CD4-positive, alpha-beta T cell treated with Interferon alpha-2 for 1 hour (primary cell): ENCODE results near the gene HSD11B2.
A peak's percentile ranks its signal among the peaks of the same experiment; 100 is the strongest.

Experiments used
- DNase-seq, 2 donors: peaks; one replicate each; pipeline ENCODE4 v3.0.0-alpha.2; 2020 to 2022

Gene HSD11B2

DNA sequence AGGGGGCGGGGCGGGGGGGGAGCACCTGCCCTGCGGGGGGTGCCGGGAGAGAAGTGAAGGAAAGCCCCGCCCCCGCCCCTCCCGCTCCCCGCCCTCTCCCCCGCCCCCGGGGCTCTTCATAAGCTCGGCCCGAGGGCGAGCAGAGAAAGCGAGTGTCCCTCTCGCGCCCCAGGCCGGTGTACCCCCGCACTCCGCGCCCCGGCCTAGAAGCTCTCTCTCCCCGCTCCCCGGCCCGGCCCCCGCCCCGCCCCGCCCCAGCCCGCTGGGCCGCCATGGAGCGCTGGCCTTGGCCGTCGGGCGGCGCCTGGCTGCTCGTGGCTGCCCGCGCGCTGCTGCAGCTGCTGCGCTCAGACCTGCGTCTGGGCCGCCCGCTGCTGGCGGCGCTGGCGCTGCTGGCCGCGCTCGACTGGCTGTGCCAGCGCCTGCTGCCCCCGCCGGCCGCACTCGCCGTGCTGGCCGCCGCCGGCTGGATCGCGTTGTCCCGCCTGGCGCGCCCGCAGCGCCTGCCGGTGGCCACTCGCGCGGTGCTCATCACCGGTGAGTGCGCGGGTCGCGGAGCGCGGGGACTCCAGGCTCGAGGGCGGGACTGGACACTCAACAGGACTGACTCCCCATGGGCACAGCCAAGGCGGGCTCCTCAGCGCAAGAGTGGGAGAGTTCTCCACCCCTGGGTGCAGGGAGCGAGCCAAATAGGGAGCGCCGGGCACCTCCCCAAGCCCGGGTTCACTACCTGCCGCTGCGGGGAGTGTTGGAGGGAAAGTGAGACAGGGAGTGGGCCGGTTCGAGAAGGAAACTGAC lies at the start of gene HSD11B2:
Gene HSD11B2 (plus strand): TSS at position 145 of the 798 bp plus-strand sequence. CDS start 128 bp downstream, at position 273.
- DNase-seq, result peak in 1 of 2 donors; percentile 30

DNA sequence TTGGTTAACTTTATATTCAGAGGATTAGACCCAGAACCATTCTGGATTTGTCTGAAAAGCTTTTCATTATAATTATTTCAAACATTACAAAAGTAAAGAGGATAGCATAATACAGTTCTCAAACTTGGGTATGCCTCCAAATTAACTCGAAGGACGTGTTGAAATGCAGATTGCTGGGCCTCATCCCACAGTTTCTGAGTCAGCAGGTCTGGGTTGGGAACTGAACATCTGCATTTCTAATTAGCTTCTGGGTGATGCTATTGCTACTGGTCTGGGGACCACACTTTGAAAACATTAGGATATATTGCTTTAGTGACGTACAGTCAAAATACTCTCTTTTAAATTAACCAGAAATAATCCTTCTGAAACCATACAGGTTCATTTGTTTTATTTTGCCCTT lies 47.6 kb upstream of the HSD11B2 start:
- DNase-seq, result no peak

DNA sequence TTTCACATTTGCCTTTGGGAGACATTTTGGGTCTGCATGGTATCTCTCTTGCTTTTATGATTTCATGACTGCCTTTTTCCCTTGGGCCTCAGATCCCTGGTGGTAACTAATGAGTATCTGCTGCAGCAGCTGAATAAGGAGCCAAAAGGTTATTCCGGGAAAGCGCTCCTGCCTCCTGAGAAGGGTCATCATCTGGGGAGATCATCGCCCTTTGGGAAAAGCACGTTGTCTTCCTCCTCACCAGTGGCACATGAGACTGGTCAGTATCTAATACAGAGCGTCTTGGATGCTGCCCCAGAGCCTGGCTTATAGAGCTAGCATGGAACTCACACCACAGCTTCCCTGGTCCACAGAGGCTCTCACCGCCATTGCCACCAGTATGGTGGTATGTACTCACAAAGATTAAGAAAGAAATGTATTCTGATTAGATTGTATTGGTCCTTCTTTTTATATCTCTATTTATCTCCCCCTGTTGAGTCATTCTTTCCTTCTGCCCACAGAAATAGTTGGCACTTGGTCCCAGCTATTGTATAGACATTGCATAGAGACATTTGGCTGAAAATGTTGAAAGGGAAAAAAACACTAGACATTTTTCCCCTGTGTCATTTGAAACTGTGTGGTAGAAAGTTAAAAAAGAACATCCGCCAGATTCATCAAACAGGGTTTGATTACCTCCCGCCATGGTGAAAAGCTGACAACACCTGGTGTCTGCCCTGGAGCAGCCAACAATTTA lies 46.0 kb upstream of the HSD11B2 start:
- no peak for DNase-seq

DNA sequence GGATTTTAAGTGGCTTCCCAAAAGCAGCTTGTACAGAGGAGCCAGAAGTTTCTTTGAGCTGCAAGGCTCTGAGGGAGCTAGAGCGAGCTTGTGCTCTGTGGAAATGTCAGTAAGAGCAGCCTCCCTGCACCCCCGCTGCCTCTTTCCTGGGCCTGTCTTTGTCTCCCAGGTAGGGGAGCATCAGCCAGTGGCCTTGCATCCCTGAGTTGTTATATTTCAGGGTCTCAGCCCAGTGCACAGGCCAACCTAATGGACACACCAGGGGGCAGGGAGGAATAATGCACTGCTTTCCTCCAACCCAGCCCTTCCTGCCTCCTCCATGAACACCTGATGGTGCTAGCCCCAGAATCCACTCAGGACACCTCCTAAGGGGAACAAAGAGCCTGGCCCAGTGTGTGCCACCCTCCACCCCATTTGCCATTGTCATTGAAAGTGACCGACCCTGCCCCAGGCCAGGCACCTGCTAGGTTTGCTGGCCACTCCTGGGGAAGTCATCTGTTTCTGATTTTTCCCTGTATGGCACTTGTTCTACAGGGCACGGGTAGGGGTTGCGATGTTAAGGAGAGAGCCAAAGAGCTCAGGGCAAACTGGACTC lies 44.0 kb upstream of the HSD11B2 start:
- no peak for DNase-seq

DNA sequence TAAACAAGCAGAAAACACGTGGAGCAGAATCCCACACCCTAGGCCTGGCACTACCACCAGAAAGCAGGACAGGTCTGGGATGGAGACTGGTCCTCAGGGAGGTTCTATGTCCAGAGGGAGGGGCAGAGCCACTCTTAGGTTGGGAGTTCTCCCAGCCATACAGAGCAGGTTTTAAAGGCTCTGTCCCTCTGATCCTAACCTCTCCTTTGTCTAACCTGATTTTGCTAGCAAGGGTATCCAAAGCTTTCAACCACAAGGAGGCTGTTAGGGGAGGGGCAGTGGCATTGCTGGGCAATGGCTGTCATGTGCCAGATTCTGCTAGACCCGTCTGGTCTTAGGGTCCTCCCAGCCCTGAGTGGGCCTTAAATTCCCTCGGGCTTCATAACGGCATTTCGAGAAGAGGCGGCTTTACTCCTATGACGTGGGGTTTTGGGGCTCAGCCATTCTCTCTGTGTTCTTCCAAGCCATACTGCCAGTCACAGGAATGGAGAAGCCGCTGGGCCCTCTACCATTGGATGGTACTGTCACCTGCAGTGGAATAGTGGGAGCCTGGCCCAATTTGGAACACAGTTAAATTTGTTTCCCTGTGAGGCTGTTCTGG lies 43.3 kb upstream of the HSD11B2 start:
- DNase-seq, result no peak

DNA sequence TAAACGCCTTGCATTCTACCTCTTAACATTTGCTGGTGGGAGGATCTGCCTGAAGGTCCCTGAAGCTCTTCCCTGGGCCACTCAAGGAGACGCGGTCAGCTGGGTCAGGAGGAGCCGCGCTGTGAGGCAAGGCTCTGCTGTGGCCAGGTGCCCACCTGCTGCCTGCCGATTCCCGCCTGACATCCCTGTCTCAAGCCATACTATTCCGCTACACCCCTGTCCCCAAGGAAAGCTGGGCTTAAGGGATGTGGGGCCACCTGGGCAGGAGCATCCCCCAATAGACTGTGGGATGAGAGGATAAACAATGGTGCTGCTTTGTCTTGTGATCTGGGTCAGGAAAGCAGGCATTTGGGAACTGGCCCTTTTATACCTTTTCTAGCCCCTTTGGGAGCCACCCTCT lies 42.7 kb upstream of the HSD11B2 start:
- DNase-seq, result no peak

DNA sequence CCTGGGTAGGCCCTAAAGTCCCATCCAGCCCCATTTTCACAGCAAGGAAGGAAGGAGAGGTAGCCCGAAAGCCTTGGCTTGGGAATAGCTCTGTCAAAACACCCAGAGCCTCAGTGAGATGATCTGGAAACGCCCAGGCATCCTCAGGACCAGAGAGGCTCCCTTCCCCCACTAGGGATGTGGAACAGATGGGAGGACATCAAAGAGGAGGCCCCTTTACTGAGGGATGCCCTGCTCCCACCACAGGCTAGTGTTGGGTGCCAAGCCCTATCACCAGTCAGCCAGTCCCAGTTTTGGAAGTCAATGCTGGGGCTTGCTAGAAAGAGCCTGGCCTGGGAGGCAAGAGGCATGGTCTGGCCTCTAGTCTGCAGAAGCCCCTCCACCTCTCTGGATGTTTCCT lies 42.3 kb upstream of the HSD11B2 start:
- DNase-seq, result no peak

DNA sequence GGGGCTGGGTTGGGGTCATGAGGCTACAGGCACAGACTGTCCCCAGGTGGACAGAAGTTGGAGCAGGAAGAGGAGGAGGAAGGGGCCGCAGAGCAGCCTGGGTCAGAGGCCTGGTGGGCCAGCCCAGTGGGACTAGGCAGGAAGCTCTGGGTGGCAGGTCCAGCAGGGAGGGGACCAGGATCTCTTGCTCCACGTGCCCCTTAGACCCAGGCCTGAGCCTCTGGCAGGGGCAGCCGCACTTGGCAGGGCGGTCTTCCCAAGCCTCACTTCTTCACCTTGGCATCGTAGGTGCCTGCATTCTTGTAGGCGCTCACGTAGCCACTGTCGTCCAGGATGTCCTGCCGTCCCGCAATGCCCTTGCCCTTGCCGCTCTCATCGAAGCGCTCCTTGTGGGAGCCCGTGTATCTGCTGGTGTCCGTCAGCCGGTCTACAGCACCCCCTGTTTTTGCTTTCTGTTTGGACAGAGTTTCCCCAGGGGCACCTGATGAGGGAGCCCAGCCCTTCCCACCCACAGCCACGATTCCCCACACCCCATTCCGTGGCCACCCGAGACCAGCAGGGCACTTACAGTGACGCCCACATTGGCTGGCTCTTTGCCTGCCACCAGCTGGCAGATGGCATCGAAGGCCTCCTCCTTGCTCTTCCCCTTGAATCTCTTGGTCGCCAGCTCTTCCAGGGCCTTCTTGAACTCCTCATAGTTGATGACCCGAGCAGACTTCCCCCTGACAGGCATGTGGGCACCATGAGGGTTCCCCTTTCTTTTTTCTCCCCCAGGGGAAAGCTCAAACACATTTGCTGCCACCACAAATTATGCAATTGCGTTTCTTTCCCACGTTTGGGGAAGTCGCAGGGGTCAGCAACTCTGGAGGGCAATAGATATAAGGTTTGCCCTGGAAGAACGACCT lies 40.8 kb upstream of the HSD11B2 start:
- peak; percentile 19 to 58 for DNase-seq

DNA sequence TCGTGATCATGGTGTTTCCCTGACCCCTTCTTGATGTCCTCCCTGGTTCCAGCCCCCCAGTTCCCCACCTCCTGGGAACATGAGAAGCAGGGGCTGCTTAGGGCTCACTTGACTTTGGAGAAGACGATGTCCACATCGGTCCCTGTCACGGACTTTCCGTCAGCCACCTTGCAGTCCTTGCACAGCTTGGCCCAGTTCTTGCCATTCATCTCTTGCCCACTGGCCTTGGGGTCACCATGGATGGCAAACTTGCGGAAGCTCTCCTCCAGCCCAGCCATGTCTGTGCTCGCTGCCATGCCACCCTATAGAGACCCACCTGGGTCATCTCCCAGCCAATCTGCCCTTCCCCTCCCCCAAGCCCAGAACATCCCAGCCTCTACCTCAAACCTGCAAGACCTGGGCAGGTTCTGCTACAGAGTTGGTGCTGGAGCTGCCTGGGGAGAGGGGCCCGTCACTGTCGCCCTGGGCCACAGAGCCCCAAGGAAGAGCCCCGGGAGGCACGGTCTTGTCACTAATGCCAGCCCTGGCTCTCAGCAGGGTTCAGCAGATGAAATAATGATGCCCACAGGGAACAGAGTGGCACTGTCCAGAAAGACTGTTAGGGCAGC lies 40.0 kb upstream of the HSD11B2 start:
- no peak for DNase-seq

DNA sequence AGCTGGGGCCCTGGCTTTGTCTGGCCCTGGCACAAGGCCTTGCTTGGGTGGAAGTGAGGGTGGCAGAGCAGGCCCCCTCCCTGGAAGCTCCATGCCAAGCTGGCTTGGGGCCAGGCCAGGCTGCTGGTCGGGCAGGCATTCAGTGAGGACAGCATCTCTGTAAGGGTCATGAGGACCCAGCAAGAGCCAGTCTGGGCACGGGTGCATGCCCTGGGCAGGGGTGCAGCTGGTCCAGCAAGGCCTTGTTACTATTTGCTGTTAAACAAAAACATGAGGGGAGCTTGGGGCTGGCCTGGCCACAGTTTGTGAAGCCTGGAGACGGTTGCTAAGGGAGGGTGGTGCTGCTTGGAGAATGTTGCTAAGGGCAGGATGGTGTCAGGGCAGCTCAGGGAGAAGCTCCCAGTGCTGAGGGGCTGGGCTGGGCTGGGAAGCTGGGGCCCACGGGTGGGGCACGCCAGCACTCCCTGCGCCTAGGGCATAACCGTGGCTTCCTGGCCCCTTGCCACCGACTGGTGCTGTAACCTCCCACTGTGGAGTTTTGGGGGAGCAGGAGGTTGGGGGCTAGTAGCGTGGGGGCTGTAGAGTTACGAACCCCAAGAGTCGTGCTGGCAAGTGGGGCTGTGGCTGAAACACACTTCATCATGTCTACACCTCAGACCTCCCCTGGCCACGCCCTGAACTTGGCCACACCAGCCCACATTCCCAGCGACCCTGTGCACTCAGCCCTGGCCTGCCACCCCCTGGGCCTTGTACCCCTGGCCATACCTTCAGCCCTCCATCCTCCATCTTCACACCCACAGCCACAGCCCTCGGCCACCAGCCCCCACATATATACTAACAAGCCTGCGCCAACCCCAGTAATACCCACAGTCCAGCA lies 39.3 kb upstream of the HSD11B2 start:
- DNase-seq, result no peak

DNA sequence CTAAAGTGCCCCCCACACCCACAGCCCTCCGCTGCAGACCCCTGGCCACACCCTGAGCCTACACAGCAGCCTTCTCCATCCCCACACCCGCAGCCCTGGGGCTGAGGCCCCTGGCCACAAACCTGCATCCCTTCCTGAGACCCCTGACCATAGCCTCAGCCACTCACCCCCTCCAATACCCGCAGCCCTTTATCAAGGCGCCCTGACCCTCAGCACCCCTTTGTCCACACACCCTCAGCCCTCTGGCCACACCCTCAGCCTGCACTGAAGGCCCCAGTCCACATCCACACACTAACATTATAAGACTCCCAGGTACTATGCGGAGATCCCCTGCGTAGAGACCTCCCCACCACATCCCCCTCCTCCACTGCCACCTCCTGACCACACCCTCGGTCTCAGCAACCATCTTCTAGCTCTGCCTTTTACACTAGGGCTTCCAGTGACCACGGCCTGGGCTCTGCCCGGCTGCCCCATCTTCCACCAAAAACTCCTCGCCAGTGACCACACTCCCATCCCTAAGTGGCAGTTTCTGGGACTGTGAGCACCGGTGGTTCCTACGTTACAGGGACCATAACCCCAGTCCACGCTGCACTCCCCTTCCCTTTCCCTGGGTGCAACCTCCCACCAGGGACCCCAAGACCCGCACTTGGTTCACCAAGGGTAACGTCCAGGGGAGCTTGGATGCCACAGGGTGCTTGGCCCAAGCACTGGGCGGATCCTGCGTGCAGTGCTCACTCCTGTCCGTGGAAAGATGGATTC lies 38.4 kb upstream of the HSD11B2 start:
- DNase-seq, result no peak

DNA sequence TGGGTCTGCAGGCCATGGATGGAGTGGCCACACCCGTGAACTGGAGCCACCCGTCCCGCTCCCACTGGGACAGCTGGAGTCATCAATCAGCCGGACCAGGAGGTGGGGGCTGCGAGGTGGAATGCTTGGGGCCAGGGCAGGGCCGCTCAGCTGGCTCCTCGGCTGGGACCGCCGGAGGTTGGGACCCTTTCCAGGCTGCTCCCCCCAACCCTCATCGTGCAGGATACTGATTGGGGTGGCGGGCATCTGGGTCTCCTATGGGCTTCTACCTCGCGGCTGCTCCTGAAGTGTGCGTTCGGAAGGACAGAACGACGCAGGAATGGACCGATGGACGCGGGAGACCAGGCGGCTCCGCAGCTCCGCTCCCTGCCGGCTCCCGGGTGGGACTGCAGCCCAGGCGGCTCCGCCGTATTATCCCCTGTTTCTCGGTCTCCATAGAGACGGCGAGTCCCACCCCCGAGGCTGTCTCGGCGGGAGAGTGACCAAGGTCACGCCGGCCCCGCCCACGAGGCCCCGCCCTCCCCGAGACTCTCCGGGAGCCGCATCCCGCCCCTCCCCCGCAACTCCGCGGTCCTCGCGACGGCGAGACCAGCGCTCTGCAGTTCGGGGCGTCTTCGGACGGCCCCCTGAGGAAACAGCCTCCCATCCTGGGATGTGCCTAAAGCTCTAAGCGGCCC lies 37.7 kb upstream of the HSD11B2 start, which contains the start of gene TPPP3:
Gene TPPP3 (minus strand): TSS at position 388 of the 677 bp plus-strand sequence. CDS start 2,387 bp downstream, outside the sequence.
- peak; percentile 59 to 75 for DNase-seq

DNA sequence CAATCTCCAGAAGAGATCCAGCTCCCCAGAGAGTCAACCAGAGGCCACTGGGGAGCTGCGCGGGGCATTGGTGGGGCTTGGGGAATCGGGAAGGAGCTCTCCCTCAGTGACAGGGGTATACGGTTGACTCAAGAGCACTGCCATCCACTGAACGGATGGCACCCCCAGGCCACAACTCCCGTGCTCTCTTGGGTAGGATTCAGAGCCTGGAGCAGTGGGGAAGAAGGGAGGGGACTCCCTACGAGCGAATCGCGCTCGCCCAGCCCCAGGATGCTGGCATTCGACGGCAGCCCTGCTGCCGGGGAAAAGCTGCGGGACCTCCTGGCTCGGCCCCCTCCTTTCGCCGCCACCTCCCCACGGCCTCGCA lies 37.1 kb upstream of the HSD11B2 start:
- DNase-seq, result no peak

DNA sequence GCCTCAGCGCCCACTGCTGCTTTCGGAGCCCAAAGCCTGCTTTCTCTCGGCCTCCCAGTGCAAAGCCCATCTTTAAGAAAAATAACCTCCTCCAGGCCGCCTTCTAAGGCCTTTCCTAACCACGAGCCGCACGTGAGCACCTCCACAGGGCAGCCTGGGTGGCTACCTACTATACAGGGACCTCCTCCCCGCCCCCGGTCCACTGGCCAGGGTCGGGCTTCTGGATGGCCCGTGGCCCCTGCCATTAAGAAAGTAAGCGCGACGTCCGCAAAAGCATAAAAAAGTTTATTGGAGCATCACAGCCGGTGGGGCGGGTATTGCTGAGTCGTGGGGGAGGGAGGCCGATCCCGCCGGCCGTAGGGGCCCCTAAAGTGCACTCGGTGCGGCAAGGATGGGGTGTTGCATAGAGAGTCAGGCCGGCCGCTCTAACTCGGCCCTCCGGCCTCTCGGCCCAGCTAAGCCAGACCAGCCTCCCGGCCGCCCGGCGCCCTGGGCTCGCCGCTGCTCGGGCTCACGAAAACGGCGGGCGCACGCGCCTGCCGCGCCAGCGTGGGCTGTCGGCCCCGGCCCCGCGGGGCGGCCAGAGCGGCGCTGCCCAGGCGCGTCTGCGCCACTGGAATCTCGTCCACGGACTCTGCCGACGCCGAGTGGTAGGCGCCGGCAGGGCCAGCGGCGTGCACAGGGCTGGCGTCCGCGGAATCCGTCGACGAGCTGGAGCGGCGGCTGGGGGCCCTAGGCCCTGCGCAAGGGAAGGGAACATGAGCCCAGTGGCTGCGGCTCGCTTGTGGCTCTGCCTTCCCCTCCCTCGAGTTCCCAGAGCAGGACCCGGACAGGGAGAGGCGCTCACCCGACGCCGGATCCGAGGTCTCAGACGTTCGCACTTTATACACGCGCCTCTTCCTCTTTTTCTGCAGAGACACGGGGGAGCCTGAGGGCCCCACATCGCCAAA lies 36.5 kb upstream of the HSD11B2 start:
- DNase-seq, result peak; percentile 19 to 33

DNA sequence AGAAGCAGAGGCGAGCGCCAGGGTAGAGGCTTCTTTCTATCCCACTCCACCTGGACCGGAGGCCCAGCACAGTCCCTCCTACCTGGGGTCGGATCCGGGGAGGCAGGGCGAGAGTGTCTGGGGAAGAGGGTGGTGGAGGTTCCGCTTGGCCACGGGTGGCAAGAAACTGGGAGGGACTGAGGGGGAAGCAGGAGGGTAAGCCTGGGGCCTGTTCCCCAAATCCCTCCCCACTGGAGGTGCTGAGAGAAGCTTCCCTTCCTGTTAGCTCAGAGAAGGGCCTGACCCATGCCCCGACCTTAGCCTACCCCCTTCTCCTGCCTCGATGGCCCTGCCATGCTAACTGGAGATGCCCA lies 35.8 kb upstream of the HSD11B2 start:
- no peak for DNase-seq

DNA sequence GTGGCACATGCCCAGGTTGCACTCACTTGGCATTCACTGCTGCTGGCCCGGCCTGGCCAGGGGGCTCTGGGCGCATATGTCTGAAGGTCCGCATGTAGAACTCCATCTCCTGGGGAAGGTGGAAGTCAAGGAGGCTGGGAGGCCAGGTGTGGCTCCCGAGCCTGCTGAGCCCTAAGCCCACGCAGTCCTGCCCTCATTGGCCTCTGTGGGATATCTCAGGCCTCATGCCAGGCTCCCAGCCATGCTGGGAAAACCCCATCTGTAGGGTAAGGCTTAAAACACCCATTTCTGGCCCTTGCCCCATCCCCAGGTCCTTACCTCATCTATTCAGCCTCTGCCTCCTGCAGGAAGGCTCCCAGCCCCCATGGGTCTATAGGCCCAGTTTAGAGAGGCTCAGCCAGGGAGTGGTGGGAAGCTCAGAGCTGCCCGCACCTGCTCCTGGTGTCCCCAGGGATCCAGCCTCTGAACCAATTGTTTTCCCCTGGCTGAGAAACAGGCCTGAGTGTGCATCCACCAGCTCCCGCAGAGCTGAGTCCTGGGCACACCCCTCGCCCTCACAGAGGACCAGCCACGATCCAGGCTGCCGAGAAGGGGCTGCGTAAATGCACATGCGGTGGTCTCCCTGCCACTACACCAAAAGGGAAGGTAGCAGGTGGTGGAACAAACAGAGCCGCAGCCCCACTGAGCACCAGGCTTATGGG lies 35.3 kb upstream of the HSD11B2 start:
- no peak for DNase-seq

DNA sequence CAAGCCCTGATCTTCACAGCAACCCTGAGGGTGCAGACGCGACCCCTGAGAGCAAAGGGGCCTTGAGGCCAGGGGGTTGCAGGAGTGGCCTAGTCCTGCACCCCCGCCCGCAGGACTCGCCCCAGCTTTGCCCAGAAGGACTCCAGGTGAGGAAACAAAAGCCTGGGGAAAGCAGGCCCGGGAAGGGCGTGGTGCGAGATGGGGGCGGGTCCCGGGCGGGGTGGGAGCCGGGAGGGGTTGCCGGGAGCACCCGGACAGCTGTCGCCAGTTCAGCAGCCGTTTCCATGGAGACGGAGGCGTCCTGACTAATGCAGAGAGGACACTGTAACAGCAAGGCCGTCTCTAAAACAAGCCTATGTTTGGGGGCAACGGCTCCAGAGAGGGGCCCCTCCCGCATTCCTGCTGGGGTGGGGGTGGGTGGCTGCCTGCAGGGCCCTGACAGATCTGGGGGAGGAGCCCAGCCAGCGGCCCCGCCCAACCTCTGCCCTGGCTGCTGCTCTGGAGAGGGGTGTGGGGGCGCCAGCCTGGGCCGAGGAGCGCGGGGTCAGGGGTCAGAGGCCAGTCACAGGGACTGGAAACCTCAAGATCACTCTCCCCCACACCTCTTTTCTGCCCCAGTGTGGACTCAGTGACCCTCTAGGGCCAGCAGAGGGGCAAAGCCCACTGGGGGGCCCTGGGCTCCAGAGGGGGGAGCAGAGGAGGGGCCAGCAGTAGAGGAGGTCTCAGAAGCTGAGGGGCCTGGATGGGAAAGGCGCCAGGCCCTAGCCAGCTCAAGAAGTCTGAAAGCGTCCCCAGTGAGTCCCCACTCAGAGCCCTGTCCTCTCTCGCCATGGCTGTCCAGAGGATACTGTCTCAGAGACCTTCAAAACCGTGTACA lies 34.5 kb upstream of the HSD11B2 start:
- no peak for DNase-seq
